ENCODE results near the gene NTSR1. TPM values are rescaled to one million over a fixed set of nuclear protein-coding genes. Genes with fewer than 3 reads are reported as not detected.
"Not testable (repeated sequence)": the region's sequence is repeated elsewhere in the genome, so short reads cannot be mapped to it uniquely, and the experiment has no call there.

Gene NTSR1
- total RNA-seq, 1 experiment from 2014 or later: not detected

GRCh38 chr20:62670156-62670555 is 38.5 kb upstream of the NTSR1 start:
- in situ Hi-C loops (cut with HindIII; ENCODE audit: low pct_unique_long_range_greater_than_20kb, low sequenced_read_pairs): no loop called here
- no peak for DNase-seq (ENCODE audit: low read depth)

- DNase-seq (ENCODE audit: low read depth): no peak
- in situ Hi-C loops (cut with HindIII; ENCODE audit: low pct_unique_long_range_greater_than_20kb, low sequenced_read_pairs): no loop called here
Measured at GRCh38 chr20:62670998-62671397, 37.6 kb upstream of the NTSR1 start.

- no peak for DNase-seq (ENCODE audit: low read depth)
- in situ Hi-C loops (cut with HindIII; ENCODE audit: low pct_unique_long_range_greater_than_20kb, low sequenced_read_pairs): no loop called here
Measured at GRCh38 chr20:62671765-62672164, 36.9 kb upstream of the NTSR1 start.

- in situ Hi-C loops (cut with HindIII; ENCODE audit: low pct_unique_long_range_greater_than_20kb, low sequenced_read_pairs): no loop called here
- DNase-seq (ENCODE audit: low read depth): no peak
Measured at GRCh38 chr20:62674370-62674769, 34.3 kb upstream of the NTSR1 start.

GRCh38 chr20:62675156-62675876 is 33.3 kb upstream of the NTSR1 start:
- in situ Hi-C loops (cut with HindIII; ENCODE audit: low pct_unique_long_range_greater_than_20kb, low sequenced_read_pairs): no loop called here

GRCh38 chr20:62675877-62676260 is 32.8 kb upstream of the NTSR1 start:
- in situ Hi-C loops (cut with HindIII; ENCODE audit: low pct_unique_long_range_greater_than_20kb, low sequenced_read_pairs): no loop called here
- no peak for DNase-seq (ENCODE audit: low read depth)

More at GRCh38 chr20:62675156-62675876, 33.3 kb upstream of the NTSR1 start:
- no peak for DNase-seq (ENCODE audit: low read depth)

GRCh38 chr20:62676976-62677375 is 31.7 kb upstream of the NTSR1 start:
- in situ Hi-C loops (cut with HindIII; ENCODE audit: low pct_unique_long_range_greater_than_20kb, low sequenced_read_pairs): no loop called here
- DNase-seq (ENCODE audit: low read depth): no peak

- DNase-seq (ENCODE audit: low read depth): no peak
- in situ Hi-C loops (cut with HindIII; ENCODE audit: low pct_unique_long_range_greater_than_20kb, low sequenced_read_pairs): no loop called here
Measured at GRCh38 chr20:62677678-62678077, 31.0 kb upstream of the NTSR1 start.

GRCh38 chr20:62678553-62678952 is 30.1 kb upstream of the NTSR1 start:
- in situ Hi-C loops (cut with HindIII; ENCODE audit: low pct_unique_long_range_greater_than_20kb, low sequenced_read_pairs): no loop called here
- DNase-seq (ENCODE audit: low read depth): no peak

- in situ Hi-C loops (cut with HindIII; ENCODE audit: low pct_unique_long_range_greater_than_20kb, low sequenced_read_pairs): no loop called here
- no peak for DNase-seq (ENCODE audit: low read depth)
Measured at GRCh38 chr20:62679978-62680589, 28.6 kb upstream of the NTSR1 start.

- in situ Hi-C loops (cut with HindIII; ENCODE audit: low pct_unique_long_range_greater_than_20kb, low sequenced_read_pairs): no loop called here
- DNase-seq (ENCODE audit: low read depth): no peak
Measured at GRCh38 chr20:62682912-62683517, 25.6 kb upstream of the NTSR1 start.

- in situ Hi-C loops (cut with HindIII; ENCODE audit: low pct_unique_long_range_greater_than_20kb, low sequenced_read_pairs); DNase-seq (ENCODE audit: low read depth): not testable (repeated sequence)
Measured at GRCh38 chr20:62683660-62684322, 24.8 kb upstream of the NTSR1 start.

- in situ Hi-C loops (cut with HindIII; ENCODE audit: low pct_unique_long_range_greater_than_20kb, low sequenced_read_pairs): no loop called here
- no peak for DNase-seq (ENCODE audit: low read depth)
Measured at GRCh38 chr20:62684981-62685380, 23.7 kb upstream of the NTSR1 start.

- no peak for DNase-seq (ENCODE audit: low read depth)
- in situ Hi-C loops (cut with HindIII; ENCODE audit: low pct_unique_long_range_greater_than_20kb, low sequenced_read_pairs): no loop called here
Measured at GRCh38 chr20:62685781-62686555, 22.7 kb upstream of the NTSR1 start.

- DNase-seq (ENCODE audit: low read depth): no peak
- in situ Hi-C loops (cut with HindIII; ENCODE audit: low pct_unique_long_range_greater_than_20kb, low sequenced_read_pairs): no loop called here
Measured at GRCh38 chr20:62686869-62687830, 21.5 kb upstream of the NTSR1 start.

GRCh38 chr20:62688083-62688482 is 20.6 kb upstream of the NTSR1 start:
- DNase-seq (ENCODE audit: low read depth): no peak
- in situ Hi-C loops (cut with HindIII; ENCODE audit: low pct_unique_long_range_greater_than_20kb, low sequenced_read_pairs): no loop called here

- in situ Hi-C loops (cut with HindIII; ENCODE audit: low pct_unique_long_range_greater_than_20kb, low sequenced_read_pairs): no loop called here
- DNase-seq (ENCODE audit: low read depth): no peak
Measured at GRCh38 chr20:62688855-62689460, 19.7 kb upstream of the NTSR1 start.

Data from Caki2 (cell line).